ENCODE data around the gene FRMD4A. TPM values are rescaled to one million over a fixed set of nuclear protein-coding genes. Genes with fewer than 3 reads are reported as not detected.

The FRMD4A gene
- total RNA-seq, 1 experiment from 2014 or later = 19.6 TPM

GRCh38 chr10:13791483-13791882 lies 539.2 kb downstream of the FRMD4A start:
- Histone ChIP-seq H4K20me1 (ENCODE audit: control insufficient read depth, insufficient read depth, insufficient read length) (no peaks in the 10 kb centered on the region), H3K79me2 (ENCODE audit: insufficient read depth, low read length) (no peaks in the 10 kb centered on the region), H3T11ph (ENCODE audit: low read length) (no peak overlapping the region), H3K9ac (ENCODE audit: extremely low read depth, insufficient read length, low read length) (no peak overlapping the region), H2BK5ac (ENCODE audit: insufficient read length, low read length) (no peak overlapping the region), H3K23ac (ENCODE audit: insufficient read length, low read depth, low read length) (no peak overlapping the region), H3K79me1 (ENCODE audit: insufficient read depth, low read depth, low read length, poor library complexity, severe bottlenecking) (no peaks in the 10 kb centered on the region), H3K4me2 (ENCODE audit: insufficient read depth, insufficient read length, low read length) (no peak overlapping the region), H3K56ac (ENCODE audit: insufficient read length, low read depth, low read length) (no peak overlapping the region), H3K27me3 (ENCODE audit: insufficient read depth, low read length) (no peaks in the 10 kb centered on the region), H3K14ac (ENCODE audit: insufficient read depth, low read length) (no peak overlapping the region), H2BK120ac (ENCODE audit: low read depth, low read length, poor library complexity, severe bottlenecking) (no peak overlapping the region), H4K91ac (ENCODE audit: insufficient read length, low read depth, low read length) (no peak overlapping the region), H4K8ac (replicated peaks; ENCODE audit: insufficient read length, low read depth, low read length) (no peak overlapping the region), H4K5ac (ENCODE audit: insufficient read length, low read depth, low read length) (no peak overlapping the region), H2BK12ac (ENCODE audit: insufficient read length, low read depth, low read length) (no peak overlapping the region), H3K27ac (ENCODE audit: insufficient read length, low read depth, low read length) (no peak overlapping the region), H3K4me1 (ENCODE audit: insufficient read depth, low read length) (peaks cover 4% of the 10 kb centered on the region; the same call in 1 of the 2 replicates), H3K18ac (ENCODE audit: insufficient read length, low read depth, low read length) (no peak overlapping the region), H2BK15ac (ENCODE audit: low read depth, low read length) (no peak overlapping the region), H3K9me3 (ENCODE audit: control insufficient read depth, low read depth, low read length) (no peaks in the 10 kb centered on the region), H2AK5ac (ENCODE audit: insufficient read length, low read length) (no peak overlapping the region), H2BK20ac (ENCODE audit: low read depth, low read length, poor library complexity, severe bottlenecking) (no peak overlapping the region), H2AFZ (ENCODE audit: low read length) (no peak overlapping the region), H3K4ac (ENCODE audit: low read depth, low read length) (no peak overlapping the region), H3K23me2 (ENCODE audit: insufficient read length, low read depth, low read length, poor library complexity, severe bottlenecking) (no peaks in the 10 kb centered on the region)
- Mint-ChIP-seq H3K36me3 (ENCODE audit: insufficient read depth in 1 of 3, low read depth in 3 of 3) (peaks cover 4 to 9% (median 9%) of the 10 kb centered on the region in 3 experiments; a peak in 5 of 7 replicates), H3K9me3 (no peaks in the 10 kb centered on the region), H3K27me3 (ENCODE audit: low read depth) (no peaks in the 10 kb centered on the region), H3K27ac (no peak overlapping the region), H3K4me3 (no peak overlapping the region), H3K4me1 (peaks cover 20 to 22% of the 10 kb centered on the region in 2 experiments)
- no peak for TF ChIP-seq CTCF (conservative IDR thresholded peaks at IDR 0.05)
- no peak for DNase-seq
- WGBS (ENCODE audit: extremely low coverage, insufficient read length, low lambda C conversion rate) = no CpG with 5 or more reads among the region's 4 CpGs

Data from H9 (cell line).